AG09319 (cell line): ENCODE results near the gene GTF3C1.

Experiments used
- DNase-seq: peaks from one replicate; pipeline ENCODE4 v3.0.0-alpha.2; 2010; ENCODE audit warnings: low read depth; ENCODE audit errors: extremely low read depth
- CTCF ChIP-seq: IDR thresholded peaks from 2 replicates; pipeline ENCODE4 v1.5.1; 2011; ENCODE audit warnings: low read depth, mild to moderate bottlenecking, inconsistent platforms, low read length, moderate library complexity

The GTF3C1 gene

GRCh38 chr16:27471661-27472060, 78.1 kb downstream of the GTF3C1 start:
- no peak for DNase-seq
- TF ChIP-seq CTCF: no peak

GRCh38 chr16:27470567-27471431, 78.9 kb downstream of the GTF3C1 start:
- no peak for TF ChIP-seq CTCF
- no peak for DNase-seq

- DNase-seq: no peak
- no peak for TF ChIP-seq CTCF
These were observed 80.7 kb downstream of the GTF3C1 start for GRCh38 chr16:27468941-27469531.

GRCh38 chr16:27465483-27465879, 84.2 kb downstream of the GTF3C1 start:
- no peak for TF ChIP-seq CTCF
- DNase-seq: no peak

- no peak for TF ChIP-seq CTCF
These were observed 84.9 kb downstream of the GTF3C1 start for GRCh38 chr16:27464626-27465482.

GRCh38 chr16:27463741-27464591, 85.7 kb downstream of the GTF3C1 start:
- no peak for TF ChIP-seq CTCF

More at GRCh38 chr16:27464626-27465482, 84.9 kb downstream of the GTF3C1 start:
- DNase-seq: no peak

More at GRCh38 chr16:27463741-27464591, 85.7 kb downstream of the GTF3C1 start:
- DNase-seq: no peak
